ENCODE measurements around the gene AMOTL1.
"Not testable (repeated sequence)": the region's sequence is repeated elsewhere in the genome, so short reads cannot be mapped to it uniquely, and the experiment has no call there.

Gene AMOTL1

DNA sequence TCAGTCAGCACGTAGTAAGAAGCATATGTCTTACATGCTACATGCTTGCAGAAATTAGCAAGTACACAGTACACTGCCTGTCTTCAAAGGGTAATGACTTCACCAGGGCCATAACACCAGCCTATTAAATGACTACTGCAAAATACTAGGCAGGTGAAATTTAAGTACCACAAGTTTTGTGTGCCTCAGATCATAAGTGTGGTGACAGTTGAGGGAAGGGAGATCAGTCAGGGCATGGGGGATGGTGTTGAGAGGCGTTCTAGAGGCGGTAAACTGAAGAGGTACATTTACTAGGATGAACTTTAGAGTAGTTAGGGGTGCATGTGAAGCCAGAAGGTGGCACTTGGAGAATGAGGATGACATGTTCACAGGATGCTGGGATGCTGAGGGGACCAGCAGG, 22.0 kb downstream of the AMOTL1 start:
- TF ChIP-seq, protein P1, sequence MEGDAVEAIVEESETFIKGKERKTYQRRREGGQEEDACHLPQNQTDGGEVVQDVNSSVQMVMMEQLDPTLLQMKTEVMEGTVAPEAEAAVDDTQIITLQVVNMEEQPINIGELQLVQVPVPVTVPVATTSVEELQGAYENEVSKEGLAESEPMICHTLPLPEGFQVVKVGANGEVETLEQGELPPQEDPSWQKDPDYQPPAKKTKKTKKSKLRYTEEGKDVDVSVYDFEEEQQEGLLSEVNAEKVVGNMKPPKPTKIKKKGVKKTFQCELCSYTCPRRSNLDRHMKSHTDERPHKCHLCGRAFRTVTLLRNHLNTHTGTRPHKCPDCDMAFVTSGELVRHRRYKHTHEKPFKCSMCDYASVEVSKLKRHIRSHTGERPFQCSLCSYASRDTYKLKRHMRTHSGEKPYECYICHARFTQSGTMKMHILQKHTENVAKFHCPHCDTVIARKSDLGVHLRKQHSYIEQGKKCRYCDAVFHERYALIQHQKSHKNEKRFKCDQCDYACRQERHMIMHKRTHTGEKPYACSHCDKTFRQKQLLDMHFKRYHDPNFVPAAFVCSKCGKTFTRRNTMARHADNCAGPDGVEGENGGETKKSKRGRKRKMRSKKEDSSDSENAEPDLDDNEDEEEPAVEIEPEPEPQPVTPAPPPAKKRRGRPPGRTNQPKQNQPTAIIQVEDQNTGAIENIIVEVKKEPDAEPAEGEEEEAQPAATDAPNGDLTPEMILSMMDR (IDR thresholded peaks at IDR 0.05; ENCODE audit: low read depth, low read length), result no peak
- DNase-seq (ENCODE audit: extremely low read depth, low read depth), result no peak

DNA sequence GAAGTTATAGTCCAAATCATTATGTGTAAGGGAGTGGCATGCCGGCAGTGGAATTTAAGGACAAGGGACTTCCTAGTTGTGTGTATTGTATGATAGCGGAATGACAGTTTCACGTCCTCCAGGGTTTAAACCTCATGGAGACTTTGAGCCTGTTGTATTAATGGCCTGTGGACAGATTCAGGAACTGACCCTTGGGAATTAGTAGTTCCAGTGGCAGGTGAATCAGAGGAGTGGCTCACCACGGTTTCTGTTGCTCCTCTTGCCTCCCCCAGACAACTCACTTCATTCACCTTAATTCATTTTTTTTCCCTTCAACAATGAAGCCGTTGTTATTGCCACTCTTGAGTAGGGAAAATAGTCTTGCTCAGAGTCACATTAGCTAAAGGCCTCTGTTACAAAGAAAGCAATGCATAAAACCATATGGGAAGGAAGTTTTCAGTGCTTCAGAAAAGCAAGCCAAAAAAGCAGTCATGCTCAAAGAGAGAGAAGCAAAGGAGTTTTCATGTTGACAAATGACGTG, 22.6 kb downstream of the AMOTL1 start:
- DNase-seq (ENCODE audit: extremely low read depth, low read depth), result no peak
- TF ChIP-seq, protein P1 (IDR thresholded peaks at IDR 0.05; ENCODE audit: low read depth, low read length), result no peak

DNA sequence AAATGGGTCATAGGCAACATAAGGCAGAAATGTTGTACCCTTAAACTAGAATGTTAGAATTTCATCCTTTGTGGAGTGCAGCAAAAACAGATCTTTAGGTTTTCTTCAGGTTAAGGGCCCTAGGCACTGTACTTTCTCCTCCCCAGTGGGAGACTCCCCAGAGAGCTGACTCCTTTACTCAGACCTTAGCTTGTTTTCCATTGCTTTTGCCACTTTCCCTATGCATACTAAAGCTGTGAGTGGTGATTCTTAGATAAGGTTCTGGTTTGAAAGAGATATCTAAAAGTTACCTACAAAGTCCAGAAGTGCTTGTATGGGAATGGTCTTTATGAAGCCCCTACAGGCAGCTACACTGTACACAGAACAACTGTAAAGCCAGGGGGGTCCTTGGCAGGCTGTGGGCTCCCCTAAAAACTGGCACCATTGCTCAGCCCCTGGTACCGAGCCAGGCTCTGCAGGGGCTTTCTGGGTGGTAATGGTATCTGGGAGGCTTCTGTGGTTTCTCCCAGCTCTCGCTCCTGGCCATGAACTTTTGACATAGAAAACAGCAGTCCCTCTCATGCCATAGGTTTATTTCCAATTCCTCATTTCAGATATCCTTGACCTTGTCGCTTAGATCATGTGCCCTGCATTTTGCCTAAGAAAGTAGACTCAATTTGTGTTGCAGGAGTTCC, 23.2 kb downstream of the AMOTL1 start:
- TF ChIP-seq, protein P1 (IDR thresholded peaks at IDR 0.05; ENCODE audit: low read depth, low read length), result no peak
- DNase-seq (ENCODE audit: extremely low read depth, low read depth), result no peak

DNA sequence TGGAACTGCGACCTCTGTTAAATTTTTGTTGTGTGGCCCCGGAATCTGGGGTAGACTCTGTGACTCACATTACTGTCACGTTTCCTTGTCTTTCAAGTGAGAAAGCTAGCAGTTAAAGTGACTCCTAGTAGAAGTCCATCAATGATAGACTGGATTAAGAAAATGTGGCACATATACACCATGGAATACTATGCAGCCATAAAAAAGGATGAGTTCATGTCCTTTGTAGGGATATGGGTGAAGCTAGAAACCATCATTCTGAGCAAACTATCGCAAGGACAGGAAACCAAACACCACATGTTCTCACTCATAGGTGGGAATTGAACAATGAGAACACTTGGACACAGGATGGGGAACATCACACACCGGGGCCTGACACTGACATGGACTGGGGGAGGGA, 23.8 kb downstream of the AMOTL1 start:
- DNase-seq (ENCODE audit: extremely low read depth, low read depth), result not testable (repeated sequence)

DNA sequence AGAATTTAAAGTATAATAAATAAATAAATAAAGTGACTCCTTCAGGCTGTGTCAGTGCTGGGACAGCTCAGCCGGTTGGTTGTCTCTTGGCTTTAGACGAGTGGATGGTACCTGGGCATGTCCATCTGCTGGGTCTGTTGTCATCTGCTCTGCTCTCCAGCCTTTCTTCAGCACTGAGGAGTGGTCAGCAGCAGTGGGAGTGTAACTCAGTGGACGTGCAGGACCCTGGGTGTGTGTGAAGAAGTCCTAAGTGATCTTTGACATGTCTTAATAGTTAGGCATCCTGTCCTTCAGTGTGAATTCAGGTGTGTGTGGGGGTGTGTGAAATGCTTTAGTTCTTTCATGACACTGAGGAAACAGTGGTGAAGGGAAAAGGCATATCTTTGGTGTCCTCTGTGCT, 24.3 kb downstream of the AMOTL1 start:
- DNase-seq (ENCODE audit: extremely low read depth, low read depth), result no peak
- TF ChIP-seq, protein P1 (IDR thresholded peaks at IDR 0.05; ENCODE audit: low read depth, low read length), result no peak

DNA sequence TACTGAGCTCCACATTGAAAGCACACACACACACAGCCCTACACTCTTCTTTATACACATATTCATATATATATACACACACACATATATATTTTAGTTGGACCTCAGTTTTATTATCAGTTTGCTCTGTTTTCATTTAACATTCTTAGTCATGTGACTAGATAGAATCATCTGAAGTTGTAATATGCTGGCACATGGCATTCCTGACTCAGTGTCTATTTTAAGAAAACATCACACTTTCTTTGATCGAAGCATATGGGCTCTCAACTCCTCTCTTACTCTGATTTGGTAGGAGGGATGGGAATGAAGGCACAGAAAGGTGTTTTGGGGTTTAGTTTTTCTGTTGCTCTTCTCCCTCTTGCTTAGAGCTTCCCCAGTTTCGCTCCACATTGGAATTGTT, 24.8 kb downstream of the AMOTL1 start:
- TF ChIP-seq, protein P1 (IDR thresholded peaks at IDR 0.05; ENCODE audit: low read depth, low read length), result no peak
- no peak for DNase-seq (ENCODE audit: extremely low read depth, low read depth)

DNA sequence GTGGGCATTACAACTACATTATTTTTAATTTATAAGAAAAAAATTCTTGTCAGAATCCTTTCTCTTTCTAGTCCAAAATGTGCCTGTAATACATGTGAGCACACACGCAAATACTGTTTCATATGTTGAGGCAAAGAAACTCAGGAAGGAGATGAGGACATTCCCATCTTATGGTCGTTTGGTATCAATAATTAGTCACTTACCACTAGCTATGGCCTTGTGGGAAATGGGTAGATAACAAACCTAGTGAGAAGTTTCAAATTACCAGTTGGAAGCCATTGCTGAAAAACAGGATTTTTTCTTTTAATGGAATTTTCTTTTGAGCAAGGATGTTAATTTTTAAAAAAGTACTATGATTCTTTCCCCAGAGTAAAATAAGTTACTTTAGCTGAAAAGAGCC, 25.7 kb downstream of the AMOTL1 start:
- DNase-seq (ENCODE audit: extremely low read depth, low read depth), result no peak
- TF ChIP-seq, protein P1 (IDR thresholded peaks at IDR 0.05; ENCODE audit: low read depth, low read length), result no peak

Measured in AG09319 (cell line).